ENCODE results near the gene KANSL1L.
"Not testable (repeated sequence)": the region's sequence is repeated elsewhere in the genome, so short reads cannot be mapped to it uniquely, and the experiment has no call there.

Gene KANSL1L

GRCh38 chr2:210171309-210172218 lies at the start of gene KANSL1L:
Gene KANSL1L (minus strand): TSS chr2:210171409. CDS start chr2:210154582, 16,827 bp downstream.
- DNase-seq: peak; percentile 99

GRCh38 chr2:210215120-210215519 lies 43.9 kb upstream of the KANSL1L start:
- DNase-seq: no peak

GRCh38 chr2:210210185-210210584 lies 39.0 kb upstream of the KANSL1L start:
- DNase-seq: no peak

- no peak for DNase-seq
Observed at GRCh38 chr2:210207929-210208328, 36.7 kb upstream of the KANSL1L start.

GRCh38 chr2:210203558-210203957 lies 32.3 kb upstream of the KANSL1L start:
- DNase-seq: no peak

- no peak for DNase-seq
Observed at GRCh38 chr2:210203147-210203546, 31.9 kb upstream of the KANSL1L start.

- DNase-seq: no peak
Observed at GRCh38 chr2:210199854-210200253, 28.6 kb upstream of the KANSL1L start.

- no peak for DNase-seq
Observed at GRCh38 chr2:210199186-210199765, 28.1 kb upstream of the KANSL1L start.

- no peak for DNase-seq
Observed at GRCh38 chr2:210198326-210198725, 27.1 kb upstream of the KANSL1L start.

GRCh38 chr2:210197720-210198119 lies 26.5 kb upstream of the KANSL1L start:
- no peak for DNase-seq

GRCh38 chr2:210195101-210195852 lies 24.1 kb upstream of the KANSL1L start:
- no peak for DNase-seq

- DNase-seq: no peak
Observed at GRCh38 chr2:210190345-210190744, 19.1 kb upstream of the KANSL1L start.

GRCh38 chr2:210189452-210190138 lies 18.4 kb upstream of the KANSL1L start:
- DNase-seq: no peak

- no peak for DNase-seq
Observed at GRCh38 chr2:210188755-210189154, 17.5 kb upstream of the KANSL1L start.

GRCh38 chr2:210188190-210188589 lies 17.0 kb upstream of the KANSL1L start:
- no peak for DNase-seq

GRCh38 chr2:210183936-210184335 lies 12.7 kb upstream of the KANSL1L start:
- not testable (repeated sequence) for DNase-seq

GRCh38 chr2:210181606-210182088 lies 10.4 kb upstream of the KANSL1L start:
- DNase-seq: not testable (repeated sequence)

GRCh38 chr2:210181033-210181605 lies 9.9 kb upstream of the KANSL1L start:
- DNase-seq: not testable (repeated sequence)

- no peak for DNase-seq
Observed at GRCh38 chr2:210180477-210180876, 9.3 kb upstream of the KANSL1L start.

GRCh38 chr2:210179351-210179990 lies 8.3 kb upstream of the KANSL1L start:
- DNase-seq: no peak

- DNase-seq: no peak
Observed at GRCh38 chr2:210177769-210178168, 6.6 kb upstream of the KANSL1L start.

- DNase-seq: not testable (repeated sequence)
Observed at GRCh38 chr2:210177115-210177514, 5.9 kb upstream of the KANSL1L start.

Measured in activated CD8-positive, alpha-beta memory T cell treated with anti-CD3 and anti-CD28 coated beads for 24 hours (primary cell).